Ectodermal cell (in vitro differentiated cells): ENCODE measurements around the gene VIT.

Source experiments
- H3K27ac ChIP-seq: 2 replicates; pipeline ENCODE4 v1.7.0; 2013; ENCODE audit warnings: mild to moderate bottlenecking, low read depth, low read length; ENCODE audit not compliant: insufficient read depth, poor library complexity, severe bottlenecking
- H3K27me3 ChIP-seq: 2 replicates; pipeline ENCODE4 v1.7.0; 2013; ENCODE audit warnings: mild to moderate bottlenecking, low read length; ENCODE audit not compliant: insufficient read depth, control insufficient read depth, poor library complexity, severe bottlenecking
- H3K36me3 ChIP-seq: one replicate; pipeline ENCODE4 v1.7.0; 2013; ENCODE audit warnings: low read length; ENCODE audit not compliant: control insufficient read depth, insufficient read depth
- H3K4me1 ChIP-seq: one replicate; pipeline ENCODE4 v1.7.0; 2013; ENCODE audit warnings: low read length; ENCODE audit not compliant: control insufficient read depth, insufficient read depth
- H3K4me3 ChIP-seq: 2 replicates; pipeline ENCODE4 v1.7.0; 2013; ENCODE audit warnings: low read depth, low read length, control low read depth; ENCODE audit not compliant: insufficient read depth
- H3K9me3 ChIP-seq: 2 replicates; pipeline ENCODE4 v1.7.0; 2013; ENCODE audit warnings: mild to moderate bottlenecking, low read length, moderate library complexity; ENCODE audit not compliant: control insufficient read depth
- WGBS, 2 experiments: methylation state at CpG; one replicate each; pipeline ENCODE4 v1.1.7; 2013; ENCODE audit warnings: missing lambda C conversion rate in 2 of 2; 5-methylcytosine and 5-hydroxymethylcytosine counted together

VIT gene

DNA sequence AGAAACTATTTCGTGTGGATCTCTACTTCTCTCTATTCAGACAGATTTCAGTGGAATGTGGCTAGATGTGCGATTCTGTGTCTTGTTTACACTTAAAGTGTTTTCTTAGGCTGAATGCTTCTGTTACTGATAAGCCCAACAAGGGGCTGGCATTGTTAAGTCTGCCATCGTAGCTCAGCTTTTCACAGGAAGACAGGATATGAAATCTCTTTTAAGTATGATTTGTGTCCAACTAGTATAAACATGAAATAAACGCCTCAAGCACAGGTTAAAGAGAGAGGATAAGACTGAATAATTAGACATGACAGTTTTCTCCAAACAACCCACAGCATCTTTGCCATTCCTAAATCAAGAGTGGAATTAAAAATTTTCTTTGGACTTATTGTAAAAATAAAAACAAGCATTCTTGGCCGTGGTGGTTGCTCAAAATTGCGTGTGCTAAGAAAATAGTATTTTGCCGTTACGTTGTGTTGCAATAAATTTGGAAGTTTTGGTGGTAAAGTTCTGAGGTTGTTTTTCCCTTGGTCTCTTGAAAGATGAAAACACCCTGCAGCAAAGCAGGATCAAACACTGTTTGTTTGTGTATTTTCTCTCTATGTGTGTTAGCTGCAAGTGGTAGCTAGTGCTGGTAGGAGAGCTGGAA, 1.0 kb downstream of the VIT start:
- no peak overlapping the region for H3K4me3 ChIP-seq
- no peaks in the 10 kb centered on the region for H3K4me1 ChIP-seq
- WGBS, 2 experiments, result 88 to 89% methylated on average over 7 to 8 of the region's 8 CpGs
- no peak overlapping the region for H3K27ac ChIP-seq
- H3K27me3 ChIP-seq, result no peaks in the 10 kb centered on the region
- H3K9me3 ChIP-seq, result no peaks in the 10 kb centered on the region
- H3K36me3 ChIP-seq, result no peaks in the 10 kb centered on the region

DNA sequence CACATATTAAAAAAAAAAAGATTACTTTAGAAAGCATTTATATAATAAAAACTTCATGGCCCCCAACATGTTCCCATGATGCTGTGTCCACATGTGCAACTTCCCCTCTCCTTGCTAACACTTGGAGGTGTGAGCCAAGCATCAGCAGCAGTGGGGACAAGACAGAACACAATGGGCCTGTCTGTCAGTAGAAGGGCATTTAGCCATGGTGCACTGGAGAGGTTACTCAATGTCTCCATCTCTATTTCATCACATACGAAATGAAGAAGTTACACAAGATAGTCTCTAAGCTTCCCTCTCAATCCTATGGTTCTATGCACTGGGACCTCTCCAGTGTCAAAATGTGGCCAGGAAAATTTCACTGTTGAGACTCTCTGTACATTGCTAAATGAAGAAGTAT, 2.5 kb downstream of the VIT start:
- H3K36me3 ChIP-seq, result no peaks in the 10 kb centered on the region
- no peaks in the 10 kb centered on the region for H3K27me3 ChIP-seq
- no peak overlapping the region for H3K27ac ChIP-seq
- no peaks in the 10 kb centered on the region for H3K4me1 ChIP-seq
- no peaks in the 10 kb centered on the region for H3K9me3 ChIP-seq
- H3K4me3 ChIP-seq, result no peak overlapping the region
- 88 to 97% methylated on average over 1 of the region's 1 CpG for WGBS, 2 experiments

DNA sequence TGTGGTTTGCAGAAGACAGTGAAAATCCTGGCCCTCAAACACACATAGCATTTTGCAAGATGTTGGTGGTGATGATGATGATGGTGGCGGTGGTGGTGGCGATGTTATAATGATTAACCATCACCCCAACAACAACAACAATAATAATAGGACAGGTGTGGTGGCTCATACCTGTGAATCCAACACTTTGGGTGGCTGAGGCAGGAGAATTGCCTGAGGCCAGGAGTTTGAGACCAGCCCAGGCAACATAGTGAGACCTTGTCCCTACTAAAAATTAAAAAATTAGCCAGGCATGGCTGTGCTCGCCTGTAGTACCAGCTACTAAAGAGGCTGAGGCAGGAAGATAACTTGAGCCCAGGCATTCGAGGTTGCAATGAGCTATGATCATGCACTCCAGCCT, 3.8 kb downstream of the VIT start:
- Histone ChIP-seq H3K27me3 (no peaks in the 10 kb centered on the region), H3K9me3 (no peaks in the 10 kb centered on the region), H3K36me3 (no peaks in the 10 kb centered on the region), H3K4me3 (no peak overlapping the region), H3K27ac (no peak overlapping the region), H3K4me1 (no peaks in the 10 kb centered on the region)
- 83 to 93% methylated on average over 2 of the region's 4 CpGs for WGBS, 2 experiments

DNA sequence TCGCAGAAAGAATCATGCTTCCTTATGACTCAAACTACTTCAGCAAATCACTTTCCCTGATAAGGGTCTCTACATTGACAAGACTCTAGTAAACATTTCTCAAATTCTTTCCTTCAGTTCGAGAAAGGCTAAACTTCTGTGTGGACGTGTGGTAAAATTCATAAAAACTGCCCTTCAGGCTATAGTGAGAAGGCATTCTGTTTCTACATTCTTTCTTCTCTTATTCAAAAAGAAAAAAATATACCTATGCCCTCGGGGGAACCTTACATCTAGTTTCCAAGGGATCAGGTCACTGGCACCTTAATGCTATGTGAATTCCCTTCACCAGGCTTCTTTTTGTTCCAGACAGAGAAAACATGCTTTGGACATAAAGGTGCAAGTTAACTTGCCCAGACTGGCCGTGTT, 4.9 kb downstream of the VIT start:
- Histone ChIP-seq H3K4me1 (no peaks in the 10 kb centered on the region), H3K4me3 (no peak overlapping the region), H3K9me3 (no peaks in the 10 kb centered on the region), H3K27me3 (no peaks in the 10 kb centered on the region), H3K36me3 (no peaks in the 10 kb centered on the region), H3K27ac (no peak overlapping the region)
- WGBS, 2 experiments, result 63 to 73% methylated on average over 5 of the region's 5 CpGs

DNA sequence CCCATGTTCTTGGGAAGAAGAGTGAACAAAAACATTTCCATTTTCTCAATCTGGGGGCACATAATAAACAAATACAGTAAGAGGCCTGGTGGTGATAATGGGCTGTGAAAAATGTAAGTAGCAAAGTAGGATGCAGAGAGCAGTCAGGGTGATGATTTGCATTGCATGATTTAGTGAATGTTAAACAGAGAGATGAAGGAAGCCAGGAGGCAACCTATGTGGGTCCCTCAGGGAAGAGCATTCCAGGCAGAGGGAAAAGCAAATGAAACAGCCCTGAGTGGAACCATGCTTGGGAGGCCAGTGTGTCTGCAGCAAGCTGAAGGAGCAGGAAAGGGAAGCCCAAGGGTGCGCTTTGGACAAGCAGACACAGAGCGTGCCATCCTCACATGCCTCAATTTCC, 5.4 kb downstream of the VIT start:
- Histone ChIP-seq H3K36me3 (no peaks in the 10 kb centered on the region), H3K9me3 (no peaks in the 10 kb centered on the region), H3K27ac (no peak overlapping the region), H3K4me3 (no peak overlapping the region), H3K4me1 (no peaks in the 10 kb centered on the region), H3K27me3 (no peaks in the 10 kb centered on the region)
- WGBS, 2 experiments, result 48 to 50% methylated on average over 2 of the region's 2 CpGs

DNA sequence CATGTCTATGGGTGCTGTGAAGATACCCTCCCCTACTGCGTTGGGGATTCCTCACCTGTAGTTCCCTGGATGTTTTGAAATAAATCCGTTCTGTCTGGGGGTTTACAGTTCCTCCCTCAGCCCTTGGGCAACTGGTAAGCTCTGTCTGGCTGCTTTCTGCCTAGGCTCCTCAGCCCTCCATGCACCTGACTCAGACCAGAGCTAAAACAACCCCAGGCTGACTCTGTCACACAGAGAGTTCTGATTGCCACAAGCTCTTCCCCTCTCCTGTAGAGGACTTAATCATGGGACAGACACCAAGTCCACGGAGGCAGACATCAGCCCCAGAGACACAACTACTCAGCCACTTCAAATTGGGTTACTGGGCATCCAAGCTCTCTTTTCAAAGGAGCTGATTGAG, 6.3 kb downstream of the VIT start:
- Histone ChIP-seq H3K4me3 (no peak overlapping the region), H3K9me3 (no peaks in the 10 kb centered on the region), H3K27ac (no peak overlapping the region), H3K4me1 (no peaks in the 10 kb centered on the region), H3K27me3 (no peaks in the 10 kb centered on the region), H3K36me3 (no peaks in the 10 kb centered on the region)
- 90 to 93% methylated on average over 3 of the region's 3 CpGs for WGBS, 2 experiments

DNA sequence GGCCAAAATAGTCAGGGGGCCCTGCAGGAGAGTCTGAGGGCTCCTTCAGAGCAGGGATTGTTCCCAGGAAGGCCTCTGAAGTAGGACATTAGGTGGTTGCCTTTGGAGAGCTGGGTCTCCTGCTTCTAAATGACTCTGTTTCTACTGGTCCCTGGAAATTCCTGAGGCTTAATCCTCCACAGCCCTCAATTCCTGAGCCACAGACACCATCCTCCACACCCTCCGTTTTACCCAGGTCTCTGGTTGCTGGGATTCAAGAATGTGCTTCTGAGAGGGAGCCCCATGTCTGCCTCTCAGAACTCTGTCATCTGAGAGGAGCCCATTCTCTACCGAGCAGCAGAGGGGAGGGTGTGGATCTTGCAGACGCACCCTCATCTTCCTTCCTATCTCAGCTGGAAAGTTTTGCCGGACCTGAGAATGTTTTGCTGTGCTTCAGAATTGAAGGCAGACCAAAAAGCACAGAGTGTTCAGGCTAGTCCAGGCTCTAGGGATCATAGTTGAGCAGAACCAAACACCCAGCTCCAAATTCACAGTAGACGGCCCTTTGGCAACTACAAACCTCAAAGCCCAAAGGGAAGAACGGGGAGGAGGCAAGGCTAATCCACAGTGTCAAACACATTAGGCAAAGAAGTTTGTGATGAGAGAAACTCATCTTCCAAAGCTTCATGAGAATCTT, 8.1 kb downstream of the VIT start:
- Histone ChIP-seq H3K9me3 (no peaks in the 10 kb centered on the region), H3K27me3 (no peaks in the 10 kb centered on the region), H3K4me3 (no peak overlapping the region), H3K27ac (peak overlapping the region; percentile 19), H3K36me3 (no peaks in the 10 kb centered on the region), H3K4me1 (no peaks in the 10 kb centered on the region)
- WGBS, 2 experiments, result 87 to 94% methylated on average over 6 of the region's 6 CpGs

DNA sequence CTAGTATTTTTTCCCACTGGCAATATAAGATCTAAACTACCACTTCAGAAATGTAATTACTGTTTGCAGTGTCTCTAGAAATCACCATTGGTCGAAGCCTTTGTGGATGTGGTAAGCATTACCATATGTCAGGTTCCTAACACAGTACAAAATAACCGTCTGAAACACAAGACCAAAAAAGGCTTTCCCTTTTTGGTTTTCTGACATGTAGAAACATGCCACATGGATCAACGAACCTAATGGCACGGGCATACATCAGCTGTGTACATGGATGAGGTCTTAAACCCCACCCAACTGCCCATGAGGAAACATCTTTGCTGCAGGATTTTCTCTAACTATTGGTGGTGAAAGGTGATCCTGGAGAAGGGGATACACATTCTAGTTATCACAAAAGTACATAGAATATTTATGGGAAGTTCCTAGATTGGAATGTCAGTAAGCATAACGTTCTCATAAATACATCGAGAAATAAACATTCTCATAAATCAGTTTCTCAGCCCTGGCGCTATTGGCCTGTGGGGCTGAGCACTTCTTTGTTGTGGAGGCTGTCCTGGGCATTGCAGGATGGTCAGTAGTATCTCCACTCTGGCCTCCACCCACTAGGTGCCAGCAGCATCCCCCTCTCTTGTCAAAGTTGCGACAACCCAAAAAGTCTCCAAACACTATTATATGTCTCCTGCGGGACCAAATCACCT, 9.0 kb downstream of the VIT start:
- Histone ChIP-seq H3K4me3 (no peak overlapping the region), H3K9me3 (no peaks in the 10 kb centered on the region), H3K27ac (no peak overlapping the region), H3K4me1 (no peaks in the 10 kb centered on the region), H3K27me3 (no peaks in the 10 kb centered on the region), H3K36me3 (no peaks in the 10 kb centered on the region)
- 93 to 94% methylated on average over 8 to 9 of the region's 9 CpGs for WGBS, 2 experiments

DNA sequence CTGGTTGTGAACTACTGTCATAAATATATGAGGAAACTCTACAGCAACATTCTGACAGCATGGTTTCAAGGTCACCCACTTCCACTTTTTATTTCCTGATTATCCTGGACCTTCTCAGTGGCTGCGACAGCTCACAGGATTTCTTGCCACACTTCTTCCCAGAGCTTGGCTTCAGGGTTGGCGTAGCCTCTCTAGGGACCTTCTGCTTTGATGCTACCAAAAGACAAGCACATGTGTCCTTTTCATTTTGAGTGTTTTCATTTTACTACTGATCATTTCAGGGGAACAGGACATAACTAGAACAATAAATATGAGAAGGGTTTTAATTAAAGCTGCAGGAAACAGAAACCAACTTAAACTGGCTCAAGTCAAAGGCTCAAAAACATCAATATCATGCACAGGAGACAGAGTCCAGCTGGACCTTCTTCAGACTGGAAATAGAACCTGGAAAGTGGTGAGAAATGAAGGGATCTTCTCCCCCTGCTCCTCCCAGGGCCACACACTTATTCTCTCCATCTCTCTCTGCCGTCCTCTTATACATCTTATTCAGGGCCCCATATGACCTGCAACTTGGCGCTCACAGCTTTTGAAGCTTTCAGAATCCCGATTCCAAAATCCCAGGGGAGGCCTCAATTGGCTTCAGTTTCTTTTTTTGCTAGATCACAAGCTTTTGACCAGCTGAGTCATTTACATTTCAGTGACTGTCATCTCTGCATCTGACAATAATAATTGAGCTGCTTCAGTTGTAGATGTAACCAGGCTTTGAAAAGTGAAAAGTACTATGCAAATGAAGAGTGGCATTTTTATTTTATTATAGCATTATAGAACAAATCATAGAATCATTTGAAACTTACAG, 9.7 kb downstream of the VIT start:
- no peaks in the 10 kb centered on the region for H3K9me3 ChIP-seq
- no peaks in the 10 kb centered on the region for H3K27me3 ChIP-seq
- H3K4me3 ChIP-seq, result no peak overlapping the region
- no peaks in the 10 kb centered on the region for H3K4me1 ChIP-seq
- no peak overlapping the region for H3K27ac ChIP-seq
- no peaks in the 10 kb centered on the region for H3K36me3 ChIP-seq
- 92 to 94% methylated on average over 5 of the region's 5 CpGs for WGBS, 2 experiments

DNA sequence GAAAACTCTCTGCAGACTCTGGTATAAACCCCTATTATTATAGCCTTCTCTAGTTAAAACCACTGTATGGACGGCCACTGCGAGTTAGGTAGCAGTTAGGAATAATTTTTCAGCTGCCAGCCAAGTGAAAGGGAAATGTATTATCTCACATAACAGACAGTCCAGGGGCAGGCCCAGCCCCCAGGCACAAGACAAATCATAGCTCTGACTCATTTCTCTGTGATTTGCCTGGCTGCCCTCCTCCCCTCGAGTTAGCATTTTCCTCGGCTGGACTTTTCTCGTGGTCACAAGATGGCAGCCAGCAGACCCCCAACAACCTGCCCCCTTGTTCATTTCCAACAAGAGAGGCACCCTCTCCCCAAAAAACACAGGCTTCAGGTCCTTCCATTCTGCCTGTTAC, 10.5 kb downstream of the VIT start:
- Histone ChIP-seq H3K36me3 (no peaks in the 10 kb centered on the region), H3K9me3 (no peaks in the 10 kb centered on the region), H3K4me3 (no peak overlapping the region), H3K27me3 (no peaks in the 10 kb centered on the region), H3K4me1 (no peaks in the 10 kb centered on the region), H3K27ac (no peak overlapping the region)
- 93 to 99% methylated on average over 5 of the region's 5 CpGs for WGBS, 2 experiments
